ENCODE results near the gene ZKSCAN3.

GRCh38 chr6:28322661-28323060 is 27.1 kb upstream of the ZKSCAN3 start:
- TF ChIP-seq CTCF (IDR thresholded peaks at IDR 0.05; ENCODE audit: low read depth, low read length) (no peak), POLR2A (IDR thresholded peaks at IDR 0.05; ENCODE audit: extremely low read depth, insufficient read length) (no peak), MYC (IDR thresholded peaks at IDR 0.05; ENCODE audit: low read depth, low read length) (no peak), MAX (IDR thresholded peaks at IDR 0.05; ENCODE audit: low read depth, low read length) (no peak)
